GM18868 (cell line): ENCODE data around the gene PTHLH.

Experiments
- ATAC-seq: cut with Tn5 transposase; IDR thresholded peaks from one replicate; pipeline ENCODE4 v1.9.1; 2021; ENCODE audit warnings: mild to moderate bottlenecking, moderate library complexity; ENCODE audit not compliant: unreplicated experiment

PTHLH gene

DNA sequence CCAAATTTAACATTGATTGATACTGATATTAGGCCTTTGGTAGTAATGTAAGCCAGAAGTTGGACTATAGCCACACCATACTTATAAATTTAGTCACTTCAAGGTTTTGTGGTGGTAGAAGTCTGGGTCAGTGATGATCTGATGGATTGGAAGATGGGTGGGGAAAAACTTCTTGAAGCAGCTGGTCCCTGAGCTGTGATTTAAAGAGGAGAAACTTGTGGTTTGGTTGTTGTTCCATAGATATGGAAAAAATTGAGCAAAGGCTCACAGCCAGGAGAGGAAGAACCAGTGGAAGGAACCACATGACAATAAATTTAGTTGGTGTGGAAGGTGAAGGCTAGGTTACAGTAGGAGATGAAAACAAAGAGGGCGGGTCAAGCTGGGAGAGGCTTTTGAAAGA, 26.1 kb downstream of the PTHLH start:
- no peak for ATAC-seq

DNA sequence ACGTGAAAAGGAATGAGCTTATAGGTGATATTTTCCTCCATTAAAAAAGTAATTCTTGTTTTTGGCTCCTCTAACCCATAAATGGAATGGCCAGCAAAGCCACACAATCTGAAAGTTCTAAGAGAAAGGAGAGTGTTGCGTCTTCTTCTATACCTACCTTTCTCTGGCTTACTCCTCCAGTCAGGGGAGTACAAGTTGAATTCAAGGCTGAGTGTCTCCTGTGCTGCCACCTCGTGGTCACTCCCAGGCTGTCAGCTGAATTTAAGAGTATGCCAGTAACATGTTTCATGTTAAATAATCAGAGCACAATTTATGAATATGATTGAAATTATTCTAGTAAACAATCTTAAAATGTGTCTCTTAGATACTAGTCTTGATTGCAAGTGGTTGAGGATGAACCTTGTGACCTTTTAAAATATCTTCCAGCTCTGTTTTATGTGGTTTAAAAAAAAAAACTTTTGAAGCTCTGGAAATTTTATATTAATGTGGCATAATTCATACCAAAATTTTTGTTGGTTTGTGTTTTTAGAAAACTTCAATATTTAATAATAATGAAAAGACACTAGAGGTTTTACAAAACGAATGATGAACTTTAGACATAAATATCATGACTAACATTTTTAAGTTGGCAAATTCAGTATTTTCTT, 31.7 kb downstream of the PTHLH start:
- ATAC-seq = peak; percentile 99

DNA sequence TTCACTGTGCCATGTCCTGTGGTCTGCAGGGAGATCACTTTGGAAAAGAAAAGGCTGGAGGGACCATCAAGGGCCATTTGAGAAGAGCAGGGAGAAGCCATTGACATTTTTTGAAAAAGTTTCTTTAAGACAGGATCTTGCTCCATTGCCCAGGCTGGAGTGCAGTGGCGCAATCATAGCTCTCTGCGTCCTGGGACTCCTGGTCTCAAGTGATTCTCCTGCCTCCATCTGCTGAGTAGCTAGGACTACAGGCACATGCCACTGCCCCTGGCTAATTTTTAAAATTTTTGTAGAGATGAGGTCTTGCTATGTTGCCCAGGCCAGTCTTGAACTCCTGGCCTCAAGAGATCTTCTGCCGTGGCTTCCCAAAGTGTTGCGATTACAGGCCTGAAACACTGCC, 32.3 kb downstream of the PTHLH start:
- ATAC-seq = no peak

DNA sequence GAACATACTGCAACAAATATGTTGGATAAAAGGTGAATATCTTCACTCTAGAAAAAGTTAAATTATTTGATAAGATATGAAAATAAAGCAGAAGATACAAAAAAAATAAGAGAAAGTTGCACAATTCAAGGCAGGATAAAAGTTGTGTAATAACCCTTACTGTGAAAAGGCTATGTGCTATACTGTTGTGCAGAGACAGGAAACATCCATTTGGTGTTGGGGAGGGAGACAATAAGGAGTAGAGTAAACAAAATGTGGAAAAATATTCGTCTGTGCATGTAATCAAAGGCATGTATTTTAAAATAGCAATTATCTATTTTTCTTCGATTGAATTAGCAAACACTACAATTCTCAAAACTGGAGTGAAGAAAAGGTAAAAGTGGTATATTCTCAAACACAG, 34.8 kb downstream of the PTHLH start:
- ATAC-seq = no peak

DNA sequence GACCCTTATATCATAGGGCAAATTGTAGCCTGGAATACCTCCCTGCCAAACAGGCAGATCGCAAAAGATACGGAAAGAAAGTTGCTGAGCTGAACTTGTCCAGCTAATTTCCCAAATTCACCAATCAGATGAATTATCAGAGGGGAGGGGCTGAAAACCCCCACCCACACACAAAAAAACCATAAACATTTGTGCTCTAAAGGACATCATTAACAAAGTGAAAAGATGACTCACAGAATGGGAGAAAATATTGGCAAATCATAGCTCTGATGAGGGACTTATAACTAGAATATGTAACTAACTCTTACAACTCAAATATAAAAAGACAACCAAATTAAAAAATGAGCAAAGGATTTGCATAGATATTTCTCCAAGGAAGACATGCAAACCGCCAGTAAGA, 36.3 kb downstream of the PTHLH start:
- no peak for ATAC-seq

DNA sequence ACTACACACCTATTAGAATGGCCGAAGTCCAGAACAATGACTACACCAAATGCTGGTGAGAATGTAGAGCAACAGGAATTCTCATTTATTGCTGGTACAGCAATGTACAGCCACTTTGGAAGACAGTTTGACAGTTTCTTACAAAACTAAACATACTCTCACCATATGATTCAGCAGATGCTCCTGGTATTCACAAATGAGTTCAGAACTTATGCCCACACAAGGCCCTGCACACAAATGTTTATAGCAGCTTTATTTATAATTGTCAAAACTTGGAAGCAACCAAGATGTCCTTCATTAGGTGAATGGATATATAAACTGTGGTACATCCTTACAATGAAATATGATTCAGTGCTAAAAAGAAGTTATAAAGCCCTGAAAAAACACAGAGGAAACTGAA, 38.3 kb downstream of the PTHLH start:
- no peak for ATAC-seq

DNA sequence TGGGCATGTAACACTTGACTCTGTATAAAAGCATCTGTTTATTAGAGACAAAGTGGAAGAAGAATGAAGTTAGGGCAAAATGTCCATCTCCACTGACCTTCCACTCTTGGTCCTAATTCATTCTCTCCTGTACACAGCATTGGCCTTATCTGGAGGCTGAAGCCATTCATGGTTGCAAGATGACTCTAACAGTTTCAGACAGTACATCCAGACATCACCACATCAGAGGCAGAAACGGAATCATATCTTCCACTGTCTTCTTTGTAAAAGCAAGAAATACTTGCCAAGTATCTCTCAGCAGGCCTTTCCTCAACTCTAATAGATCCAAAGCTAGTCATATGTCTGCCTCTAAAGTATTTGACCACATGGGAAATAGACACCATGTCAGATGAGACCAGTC, 41.1 kb downstream of the PTHLH start:
- no peak for ATAC-seq

DNA sequence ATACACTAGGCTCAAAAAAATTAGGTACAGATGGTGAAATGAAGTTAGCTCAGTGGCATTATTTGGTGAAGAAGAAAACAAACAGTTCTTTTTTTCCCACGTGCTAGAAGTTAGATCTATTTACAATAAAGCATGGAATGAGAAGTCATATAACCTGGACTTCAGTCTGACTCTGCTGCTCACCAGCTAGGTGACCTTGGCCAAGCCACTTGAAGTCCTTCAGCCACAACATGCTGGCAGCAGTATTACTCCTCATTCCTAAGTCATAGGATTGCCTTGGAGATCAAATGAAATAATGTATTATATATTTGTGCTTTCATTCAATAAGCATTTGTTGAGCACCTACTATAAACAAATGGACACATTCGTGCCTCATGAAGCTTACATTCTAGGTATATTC, 45.2 kb downstream of the PTHLH start:
- ATAC-seq = no peak

DNA sequence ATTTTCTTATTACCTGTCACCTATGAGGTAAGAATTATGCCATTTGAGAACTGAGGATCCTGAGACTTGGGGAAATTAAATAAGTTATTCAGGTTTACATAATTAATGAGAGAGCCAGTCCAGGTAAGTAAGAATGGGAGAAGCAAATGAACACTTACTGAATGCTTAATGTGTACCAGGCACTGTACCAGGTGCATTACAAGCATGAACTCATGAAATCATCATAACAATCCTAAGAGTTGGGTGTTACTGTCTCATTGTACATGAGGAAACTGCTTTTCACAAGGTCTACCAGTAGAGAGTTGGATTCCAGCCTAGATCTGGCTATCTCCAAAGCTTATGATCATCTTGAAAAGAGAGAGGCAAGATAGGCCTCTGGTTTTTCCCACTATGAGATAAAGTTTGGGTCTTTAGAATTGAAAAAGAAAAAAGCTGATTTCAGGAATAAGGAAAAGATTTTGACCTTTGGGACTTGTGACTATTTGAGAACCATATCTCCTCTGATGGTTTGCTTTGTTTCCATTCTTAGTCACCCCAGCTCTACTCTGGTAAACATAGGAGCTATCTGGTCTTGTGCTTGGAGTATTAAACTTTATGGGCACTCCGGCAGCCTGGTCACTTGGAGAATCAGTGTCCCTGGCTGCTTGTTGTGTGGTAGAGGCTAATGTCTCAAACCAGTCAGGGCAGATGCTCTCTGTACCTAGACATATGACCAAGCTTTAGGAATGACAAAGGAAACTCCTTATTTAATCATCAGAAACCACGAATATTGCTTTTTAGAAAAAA, 48.0 kb downstream of the PTHLH start:
- ATAC-seq = no peak

DNA sequence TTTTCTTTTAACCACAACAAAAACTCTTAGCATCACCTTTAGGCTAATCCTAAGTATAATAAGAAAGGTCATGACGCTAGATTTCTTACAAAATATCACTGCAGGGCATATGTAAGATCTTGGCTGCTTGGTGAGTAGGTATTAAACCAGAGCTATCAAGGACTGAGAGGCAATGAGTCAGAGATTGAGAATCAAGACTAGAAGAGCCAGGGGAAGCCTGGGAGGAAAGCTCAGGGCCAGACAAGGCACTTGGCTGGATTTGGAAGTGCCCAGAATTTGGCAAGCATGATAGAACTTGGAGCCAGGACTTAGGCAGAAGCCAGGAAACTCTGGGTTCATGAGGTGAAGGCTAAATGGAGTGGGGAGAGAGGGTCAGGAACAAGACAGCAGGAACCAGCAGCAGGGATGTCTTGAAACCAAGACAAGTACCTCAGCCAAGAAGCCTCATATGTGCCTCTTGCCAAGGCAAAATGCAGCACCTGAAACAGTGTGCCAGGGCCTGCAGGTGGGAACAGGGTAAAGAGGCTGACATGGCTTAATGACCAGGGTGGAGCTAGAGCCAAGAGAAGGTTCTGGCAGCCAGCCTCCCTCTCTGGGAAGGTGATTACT, 49.9 kb downstream of the PTHLH start:
- no peak for ATAC-seq

DNA sequence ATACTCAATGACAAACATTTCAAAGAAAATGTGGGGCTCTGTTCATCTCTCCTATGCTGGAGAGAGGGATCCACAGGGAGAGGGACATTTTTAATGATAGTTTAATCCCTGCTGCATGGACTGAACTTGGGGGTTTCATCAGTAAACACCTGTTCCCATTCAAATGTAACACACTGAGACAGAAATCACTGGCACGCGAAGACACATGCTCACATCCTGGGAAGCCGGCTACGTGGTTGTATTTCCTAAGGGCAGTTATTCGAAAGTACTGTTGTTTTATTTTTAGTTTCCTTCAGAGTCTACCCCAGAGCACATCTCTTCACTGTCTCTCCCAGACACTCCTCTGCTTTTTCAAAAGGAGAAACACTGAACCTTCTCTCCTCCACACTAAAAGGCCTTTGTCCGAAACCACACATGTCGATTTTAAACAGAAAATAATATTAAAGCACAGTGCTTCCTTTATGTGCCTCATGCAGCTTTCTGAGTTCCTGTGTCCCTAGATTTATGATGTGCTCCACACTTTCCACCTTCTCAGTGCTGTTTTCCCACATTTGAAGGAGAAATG, 52.8 kb downstream of the PTHLH start:
- no peak for ATAC-seq

DNA sequence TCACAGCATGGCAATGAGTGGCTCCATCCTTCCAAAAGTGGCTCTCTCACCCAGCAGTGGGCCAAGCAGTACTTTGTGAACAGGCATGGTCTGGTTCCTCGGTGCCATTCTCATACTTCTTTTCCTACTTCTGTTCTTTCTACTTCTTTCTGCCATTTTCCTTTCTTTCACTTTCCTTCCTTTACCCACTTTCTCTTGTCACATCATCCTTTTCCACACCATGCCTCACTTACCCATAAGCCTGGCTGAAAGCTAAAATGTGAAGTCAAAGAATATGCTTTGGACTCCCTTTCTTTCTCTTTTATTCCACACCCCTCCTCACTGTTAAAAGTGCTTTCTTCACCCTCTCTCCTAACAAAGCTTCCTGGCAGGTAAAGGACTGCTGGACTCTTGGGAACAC, 57.0 kb downstream of the PTHLH start:
- no peak for ATAC-seq

DNA sequence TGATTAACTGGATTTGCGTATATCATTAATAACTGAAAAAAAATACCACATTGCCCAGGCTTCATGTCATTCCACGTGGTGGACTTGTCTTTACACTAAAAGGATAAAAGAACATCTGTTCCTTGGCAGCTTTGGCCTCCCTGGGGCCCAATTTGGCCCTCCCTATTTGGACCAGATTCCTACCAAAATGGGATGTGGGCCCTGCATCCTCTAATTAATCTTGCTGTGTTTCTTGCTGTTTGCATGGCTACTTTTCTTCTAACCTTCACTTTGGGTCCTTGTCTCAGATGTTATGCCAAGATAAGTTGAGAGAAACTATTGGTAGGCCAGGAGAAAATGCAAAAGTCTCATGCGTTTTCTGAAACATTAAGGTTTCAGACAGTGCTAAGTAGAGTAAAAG, 57.5 kb downstream of the PTHLH start:
- no peak for ATAC-seq

DNA sequence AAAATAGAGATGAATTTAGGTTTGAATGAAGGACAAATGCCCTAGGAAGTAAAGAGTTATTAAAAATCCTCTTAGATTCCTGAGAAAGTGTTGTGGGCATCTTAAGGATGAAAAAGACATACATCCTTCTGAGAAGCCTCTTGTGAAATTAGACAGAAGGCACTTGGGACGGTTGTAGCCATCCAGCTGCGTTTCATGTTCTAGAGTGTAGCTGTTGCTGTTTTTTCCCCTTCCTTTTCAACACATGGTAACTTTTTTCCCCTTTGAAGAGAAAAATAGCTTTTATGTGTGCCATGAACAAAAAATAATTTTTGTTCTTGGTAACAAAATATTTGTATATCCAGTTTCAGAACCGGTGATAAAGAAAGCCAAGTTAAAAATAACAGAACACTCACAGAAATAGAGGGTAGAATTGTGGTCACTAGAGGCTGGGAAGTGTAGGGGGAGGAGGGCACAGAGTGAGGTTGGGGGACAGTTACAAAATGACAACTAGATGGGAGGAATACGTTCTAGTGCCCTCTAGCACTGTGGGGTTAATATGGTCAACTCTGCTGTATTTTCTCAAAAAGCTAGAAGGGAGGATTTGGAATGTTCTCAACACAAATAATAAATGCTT, 58.4 kb downstream of the PTHLH start:
- ATAC-seq = no peak

DNA sequence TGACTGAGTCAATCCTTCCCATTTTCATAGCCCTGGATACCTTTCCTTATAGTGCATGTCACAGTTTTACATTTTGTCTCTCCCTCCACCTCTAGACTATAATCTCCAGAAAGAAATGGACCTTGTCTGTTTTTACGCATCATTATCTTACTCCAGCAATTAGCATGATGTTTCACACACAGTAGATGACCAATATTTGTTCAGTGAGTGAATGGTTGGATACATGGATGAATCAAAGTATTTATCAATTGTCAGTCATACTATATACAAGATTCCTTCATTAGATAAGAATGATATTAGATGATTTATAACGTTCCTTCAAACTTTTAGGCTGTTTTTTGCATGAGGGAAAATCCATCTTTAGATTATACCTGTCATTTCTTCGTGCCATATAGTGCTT, 61.1 kb downstream of the PTHLH start:
- no peak for ATAC-seq
